GM12878 (cell line): Measurements from ENCODE around the gene EHF.

Source experiments
- BACH1 ChIP-seq: fragments of 450-650 bp; IDR thresholded peaks from 2 replicates; pipeline ENCODE4 v1.6.1; 2017; ENCODE audit warnings: mild to moderate bottlenecking, borderline replicate concordance
- CTCF ChIP-seq, 3 experiments: IDR thresholded peaks in 2 of 3; conservative IDR thresholded peaks in 1 of 3; 2 replicates each; pipeline ENCODE4 v1.5.1; 2011; ENCODE audit warnings: low read depth in 3 of 3, low read length in 3 of 3, mild to moderate bottlenecking in 3 of 3, control low read depth in 2 of 3, moderate library complexity in 2 of 3, inconsistent platforms in 1 of 3, mixed read lengths in 1 of 3; ENCODE audit not compliant: control insufficient read depth in 2 of 3, insufficient read depth in 1 of 3; ENCODE audit errors: extremely low read depth in 1 of 3
- EGR1 ChIP-seq, 2 experiments: IDR thresholded peaks; 1 replicate in 1 of 2; 2 replicates in 1 of 2; pipeline ENCODE4 v1.6.1; 2011 to 2012; ENCODE audit warnings: low read depth in 2 of 2, low read length in 2 of 2, borderline replicate concordance in 1 of 2, mild to moderate bottlenecking in 1 of 2, moderate library complexity in 1 of 2
- MYC ChIP-seq: IDR thresholded peaks from 2 replicates; pipeline ENCODE4 v1.6.1; 2011; ENCODE audit warnings: mild to moderate bottlenecking, low read length, moderate library complexity, inconsistent platforms; ENCODE audit not compliant: insufficient read depth, insufficient replicate concordance, insufficient read length, severe bottlenecking
- PAX5 ChIP-seq: IDR thresholded peaks from 2 replicates; pipeline ENCODE4 v1.6.1; 2011; ENCODE audit warnings: low read depth, low read length, borderline replicate concordance
- POLR2A ChIP-seq: IDR thresholded peaks from 2 replicates; pipeline ENCODE4 v1.6.1; 2011; ENCODE audit warnings: low read depth, mild to moderate bottlenecking, low read length
- POLR2AphosphoS2 ChIP-seq: IDR thresholded peaks from 2 replicates; pipeline ENCODE4 v1.6.1; 2011; ENCODE audit warnings: low read depth, mild to moderate bottlenecking, low read length, improper control_type of control experiment, moderate library complexity
- POLR2AphosphoS5 ChIP-seq: IDR thresholded peaks from 2 replicates; pipeline ENCODE4 v1.6.1; 2011; ENCODE audit warnings: mild to moderate bottlenecking, low read length, inconsistent platforms
- RAD21 ChIP-seq: IDR thresholded peaks from 2 replicates; pipeline ENCODE4 v1.6.1; 2011; ENCODE audit warnings: mild to moderate bottlenecking, low read depth, low read length, moderate library complexity; ENCODE audit not compliant: insufficient read depth
- RFX5 ChIP-seq: IDR thresholded peaks from 2 replicates; pipeline ENCODE4 v1.6.1; 2011; ENCODE audit warnings: low read depth, low read length, improper control_type of control experiment
- SIN3A ChIP-seq: IDR thresholded peaks from 2 replicates; pipeline ENCODE4 v1.6.1; 2012; ENCODE audit warnings: low read depth, low read length, improper control_type of control experiment

DNA sequence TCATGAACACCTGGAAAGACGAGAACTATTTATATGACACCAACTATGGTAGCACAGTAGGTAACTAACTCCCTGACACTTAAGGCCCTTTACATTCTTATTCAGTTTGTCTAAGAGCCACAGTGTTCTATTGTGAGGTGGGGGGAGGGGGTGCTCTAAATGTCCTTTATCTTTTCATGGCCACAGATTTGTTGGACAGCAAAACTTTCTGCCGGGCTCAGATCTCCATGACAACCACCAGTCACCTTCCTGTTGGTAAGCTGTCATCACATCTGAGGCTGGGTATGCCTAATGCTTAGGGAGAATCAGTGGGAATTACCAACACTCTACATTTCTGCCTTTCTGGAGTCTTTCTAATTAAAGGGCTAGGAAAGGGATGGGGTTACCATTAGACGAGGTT lies 30.7 kb downstream of the EHF start:
- TF ChIP-seq CTCF (IDR thresholded peaks at IDR 0.05 in 2 of 3, conservative IDR thresholded peaks at IDR 0.05 in 1 of 3; ENCODE audit: control insufficient read depth in 2 of 3, extremely low read depth in 1 of 3, insufficient read depth in 1 of 3, low read depth in 3 of 3, low read length in 3 of 3): no peak
- TF ChIP-seq PAX5: no peak
- no peak for TF ChIP-seq POLR2AphosphoS2
- no peak for TF ChIP-seq EGR1 (IDR thresholded peaks at IDR 0.05; ENCODE audit: borderline replicate concordance in 1 of 2, low read depth in 2 of 2, low read length in 2 of 2)
- TF ChIP-seq RFX5: no peak
- TF ChIP-seq POLR2AphosphoS5: no peak
- no peak for TF ChIP-seq SIN3A
- TF ChIP-seq BACH1: no peak
- no peak for TF ChIP-seq POLR2A
- no peak for TF ChIP-seq MYC
- TF ChIP-seq RAD21: no peak
